GM21786 (cell line): ENCODE data around the gene TEX10.
"Not testable (repeated sequence)": the region's sequence is repeated elsewhere in the genome, so short reads cannot be mapped to it uniquely, and the experiment has no call there.

Experiments used
- ATAC-seq: cut with Tn5 transposase; IDR thresholded peaks from one replicate; pipeline ENCODE4 v1.9.1; 2021; ENCODE audit not compliant: unreplicated experiment

Gene TEX10

DNA sequence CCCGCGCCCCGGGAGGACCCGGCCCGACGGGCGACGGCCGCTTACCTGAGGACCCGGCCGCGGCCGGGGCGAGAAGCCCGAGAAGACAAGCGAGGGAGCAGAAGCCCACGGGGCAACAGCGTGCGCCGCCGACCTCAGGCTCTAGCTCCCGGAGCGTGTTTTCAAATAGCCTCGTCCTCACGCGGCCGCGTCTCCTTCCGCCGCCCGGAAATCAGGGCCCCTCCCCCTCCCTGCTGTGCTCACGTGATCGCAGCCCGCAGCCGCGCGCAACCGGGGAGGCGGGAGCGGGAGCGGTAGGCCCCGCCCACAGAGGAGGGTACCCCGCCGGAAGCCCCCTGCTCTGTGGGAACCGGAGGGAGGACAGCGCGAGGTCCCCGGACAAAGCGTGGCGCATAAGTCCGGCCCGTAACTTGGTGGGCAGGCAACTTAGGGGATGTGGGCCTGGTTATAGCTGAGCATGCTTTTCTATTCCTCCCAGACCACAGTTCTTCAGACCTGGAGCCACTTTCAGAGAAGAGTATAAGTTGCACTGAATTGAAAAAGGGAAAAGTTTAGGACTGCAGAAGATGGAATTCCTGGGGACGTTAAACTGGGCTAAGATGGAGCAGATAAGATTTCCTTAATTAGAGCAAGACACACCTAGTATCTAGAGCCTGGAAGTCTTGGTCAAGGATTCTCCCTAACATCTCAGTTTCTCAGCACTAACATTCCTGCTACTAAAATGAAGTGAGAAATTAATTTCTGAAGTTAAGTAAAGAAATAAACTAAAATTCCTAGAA, at the start of gene TEX10:
Gene TEX10, minus strand, starts transcription at position 216 of the 779 bp plus-strand sequence. CDS start 3,579 bp downstream, outside the sequence.
- ATAC-seq = peak; percentile 79

GRCh38 chr9:100401042-100401441, 48.3 kb upstream of the TEX10 start:
- no peak for ATAC-seq

DNA sequence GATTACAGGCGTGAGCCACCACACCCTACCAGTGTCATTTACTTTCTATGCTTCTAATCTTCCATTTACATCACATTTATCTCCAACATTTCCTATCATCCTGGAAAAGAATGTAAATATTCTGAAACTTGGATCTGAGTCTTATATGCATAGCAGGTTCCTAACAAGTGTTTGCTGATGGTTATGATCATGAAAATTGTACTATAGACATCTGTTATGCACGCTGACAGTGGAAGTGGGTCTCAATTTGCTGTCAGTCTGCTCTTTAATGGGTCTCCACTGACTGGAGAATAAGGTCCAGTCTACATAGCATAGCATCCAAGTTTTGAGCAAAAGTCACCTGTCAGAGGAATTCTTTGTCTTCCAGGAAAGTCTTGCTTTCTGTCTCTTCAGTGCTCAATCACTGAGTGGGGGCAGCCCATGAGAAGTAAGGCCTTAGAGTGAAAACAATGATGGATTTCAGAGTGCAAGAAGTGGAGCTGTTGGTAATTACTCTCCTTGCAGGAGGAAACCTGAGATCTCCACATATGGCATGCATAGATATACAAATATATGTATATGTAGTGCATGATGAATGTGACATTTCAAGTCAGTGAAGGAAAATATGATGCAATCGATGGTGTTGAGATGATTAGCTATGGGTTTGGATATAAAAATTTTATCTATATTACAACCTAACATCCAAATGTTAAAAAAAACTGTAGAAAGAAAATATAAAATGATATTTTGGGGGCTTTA, 45.0 kb upstream of the TEX10 start:
- no peak for ATAC-seq

- no peak for ATAC-seq
Observed at GRCh38 chr9:100396769-100397168, 44.0 kb upstream of the TEX10 start.

DNA sequence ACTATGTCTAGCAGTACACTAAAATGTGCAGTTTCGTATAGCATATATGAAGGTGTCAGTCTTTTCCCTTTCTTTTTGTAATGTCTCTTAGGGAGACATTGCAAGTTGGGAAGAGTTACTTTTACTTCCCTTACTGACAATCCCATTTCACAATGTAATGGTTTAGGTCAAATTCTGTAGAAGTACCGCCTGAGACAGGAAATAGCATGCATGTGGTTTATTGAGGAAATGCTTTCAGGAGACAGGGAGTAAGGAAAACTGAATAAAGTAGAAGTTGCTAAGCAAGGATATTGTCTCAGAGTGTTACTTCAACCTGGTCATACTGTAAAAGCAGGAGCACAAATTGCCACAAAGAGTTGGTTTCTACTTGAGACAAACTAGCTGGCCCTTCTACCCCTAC, 42.1 kb upstream of the TEX10 start:
- ATAC-seq = no peak

GRCh38 chr9:100394032-100394695, 41.4 kb upstream of the TEX10 start:
- ATAC-seq = no peak

- not testable (repeated sequence) for ATAC-seq
Observed at GRCh38 chr9:100392989-100393388, 40.2 kb upstream of the TEX10 start.

- no peak for ATAC-seq
Observed at GRCh38 chr9:100379862-100380261, 27.1 kb upstream of the TEX10 start.

DNA sequence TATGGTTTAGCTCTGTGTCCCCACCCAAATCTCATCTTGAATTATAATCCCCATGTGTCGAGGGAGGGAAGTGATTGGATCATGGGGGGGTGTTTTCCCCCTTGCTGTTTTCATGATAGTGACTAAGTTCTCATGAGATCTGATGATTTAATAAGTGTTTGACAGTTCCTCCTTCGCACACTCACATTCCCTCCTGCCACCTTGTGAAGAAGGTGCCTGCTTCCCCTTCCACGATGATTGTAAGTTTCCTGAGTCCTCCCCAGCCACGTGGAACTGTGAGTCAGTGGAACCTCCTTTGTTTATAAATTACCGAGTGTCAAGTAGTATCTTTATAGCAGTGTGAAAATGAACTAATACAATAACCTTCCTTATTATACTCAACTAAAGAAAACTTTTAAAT, 24.3 kb upstream of the TEX10 start:
- ATAC-seq = no peak

GRCh38 chr9:100375658-100376057, 22.9 kb upstream of the TEX10 start:
- no peak for ATAC-seq

DNA sequence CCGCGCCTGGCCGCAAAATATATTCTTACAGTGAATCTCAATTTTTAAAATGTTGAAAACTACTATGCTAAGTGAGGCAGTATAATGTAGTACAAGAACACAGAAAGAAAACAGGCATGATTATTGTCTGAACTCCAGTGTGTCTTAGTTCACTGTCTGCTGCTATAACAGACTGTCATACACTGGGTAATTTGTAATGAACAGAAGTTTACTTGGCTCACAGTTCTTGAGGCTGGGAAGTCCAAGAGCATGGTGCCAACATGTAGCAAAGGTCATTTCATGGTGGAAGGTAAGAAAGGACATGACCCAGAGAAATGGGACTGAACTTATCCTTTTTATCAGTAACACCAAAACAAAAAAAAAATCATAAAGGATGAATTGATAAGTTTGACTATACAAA, 19.9 kb upstream of the TEX10 start:
- ATAC-seq = no peak

DNA sequence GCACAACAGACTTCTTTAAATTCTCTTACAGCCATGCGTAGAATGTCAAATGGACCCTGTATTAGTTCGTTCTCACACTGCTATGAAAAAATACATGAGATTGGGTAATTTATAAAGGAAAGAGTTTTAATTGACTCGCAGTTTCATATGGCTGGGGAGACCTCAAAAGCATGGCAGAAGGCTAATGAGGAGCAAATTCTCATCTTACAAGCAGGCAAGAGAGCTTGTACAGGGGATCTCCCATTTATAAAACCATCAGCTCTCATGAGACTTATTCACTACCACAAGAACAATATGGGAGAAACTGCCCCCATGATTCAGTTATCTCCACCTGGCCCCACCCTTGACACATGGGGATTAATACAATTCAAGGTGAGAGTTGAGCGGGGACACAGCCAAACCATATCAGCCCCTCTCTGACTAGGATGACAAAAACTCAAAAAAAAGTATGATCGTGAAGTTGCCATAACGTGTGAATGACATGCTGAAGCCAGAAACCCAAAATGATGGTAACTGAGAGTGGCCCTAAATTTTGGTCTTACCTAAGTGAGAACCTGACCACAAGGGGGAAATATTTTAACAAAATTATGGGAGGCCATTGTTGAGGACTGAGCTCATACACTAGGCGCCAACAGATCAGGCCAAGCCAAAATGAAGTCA, 17.5 kb upstream of the TEX10 start:
- ATAC-seq = no peak

DNA sequence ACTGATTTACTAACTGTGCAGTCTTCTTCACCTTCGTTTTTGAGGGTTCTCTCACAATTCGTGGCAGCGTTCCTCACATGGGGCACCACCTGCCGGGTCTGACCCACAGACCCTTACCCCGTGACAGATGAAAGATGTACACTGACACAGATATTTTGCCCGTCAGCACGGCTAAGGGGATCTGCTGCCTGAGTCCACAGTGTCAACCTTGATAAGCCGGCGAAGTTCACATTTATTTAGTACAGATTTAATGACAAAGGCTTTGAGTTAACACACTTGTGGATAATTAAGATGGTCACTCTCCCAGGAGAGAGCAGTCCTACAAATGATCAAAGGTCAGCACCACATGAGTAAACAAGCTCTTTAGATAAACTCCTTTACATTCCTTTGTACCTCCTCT, 15.9 kb upstream of the TEX10 start:
- ATAC-seq = no peak

GRCh38 chr9:100366121-100366520, 13.4 kb upstream of the TEX10 start:
- no peak for ATAC-seq

GRCh38 chr9:100364013-100364412, 11.3 kb upstream of the TEX10 start:
- ATAC-seq = no peak

DNA sequence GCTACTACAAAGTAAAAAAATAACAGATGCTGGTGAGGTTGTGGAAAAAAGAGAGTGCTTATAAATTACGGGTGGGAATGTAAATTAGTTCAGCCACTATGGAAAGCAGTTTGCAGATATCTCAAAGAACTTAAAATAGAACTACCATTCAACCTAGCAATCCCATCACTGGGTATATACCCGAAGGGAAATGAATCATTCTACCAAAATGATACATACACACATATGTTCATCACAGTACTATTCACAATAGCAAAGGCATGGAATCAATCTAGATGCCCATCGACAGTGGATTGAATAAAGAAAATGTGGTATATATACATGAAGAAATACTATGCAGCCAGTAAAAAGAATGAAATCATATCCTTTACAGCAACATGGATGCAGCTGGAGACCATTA, 6.3 kb upstream of the TEX10 start:
- ATAC-seq = no peak

GRCh38 chr9:100357501-100357900, 4.8 kb upstream of the TEX10 start:
- ATAC-seq = no peak

GRCh38 chr9:100355561-100355960, 2.8 kb upstream of the TEX10 start:
- ATAC-seq = no peak

GRCh38 chr9:100354121-100354800, 1.5 kb upstream of the TEX10 start:
- ATAC-seq = no peak

- ATAC-seq = peak; percentile 35
Observed at GRCh38 chr9:100352201-100352726, 478 bp downstream of the TEX10 start.

DNA sequence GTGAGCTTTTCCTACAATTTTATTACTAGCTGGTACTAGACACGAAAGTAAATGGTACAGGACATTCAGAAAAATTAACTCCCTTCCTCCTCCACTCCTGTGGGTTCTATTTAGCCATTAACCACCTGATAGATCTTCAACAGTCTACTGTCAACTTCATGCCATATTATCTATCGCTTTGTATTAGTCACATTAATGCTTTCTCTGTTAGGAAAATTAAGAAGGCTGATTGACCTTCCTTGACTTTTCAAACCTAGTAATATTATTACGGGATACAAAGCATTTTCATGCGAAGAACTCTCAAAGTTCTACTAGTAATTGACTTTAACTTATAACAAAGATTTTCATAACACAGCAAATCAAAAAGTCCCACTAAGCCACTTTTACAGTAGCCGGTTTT, 1.2 kb downstream of the TEX10 start:
- ATAC-seq = no peak
